OCI-LY7 (cell line): Measurements from ENCODE around the gene RIN2. TPM values are rescaled to one million over a fixed set of nuclear protein-coding genes. Genes with fewer than 3 reads are reported as not detected.
A peak's percentile ranks its signal among the peaks of the same experiment; 100 is the strongest.

Experiments
- BruUV-seq: library from RNA; stranded (reverse); fragments of 400-500 nt; replicated peaks from 2 replicates; lab custom pipeline; 2021; lab: Mats Ljungman, UMichigan
- CTCF ChIA-PET: fragments of 300-600 bp; sonication (Branson Sonifier 250); formaldehyde crosslinking; loops from one replicate; lab custom pipeline; 2022; ENCODE audit warnings: antibody characterized with exemption; ENCODE audit not compliant: unreplicated experiment; lab: Charles Lee
- POLR2A ChIA-PET: fragments of 300-600 bp; sonication (Branson Sonifier 250); formaldehyde crosslinking; loops from one replicate; lab custom pipeline; 2022; ENCODE audit warnings: antibody characterized with exemption; lab: Charles Lee
- DNase-seq: peaks from one replicate; pipeline ENCODE4 v3.0.0-alpha.2; 2015; ENCODE audit warnings: low spot score
- H2AFZ ChIP-seq: fragments of 200-600 bp; sonication (generic), shearing (Covaris generic); 2 replicates; pipeline ENCODE4 v1.6.1; 2014; ENCODE audit warnings: mild to moderate bottlenecking, antibody characterized with exemption, low read length, moderate library complexity
- H3K27ac ChIP-seq: fragments of 200-600 bp; sonication (generic); 2 replicates; pipeline ENCODE4 v1.5.1; 2014; ENCODE audit warnings: mixed run types, low read depth, mild to moderate bottlenecking, moderate library complexity, low read length, inconsistent platforms; ENCODE audit not compliant: poor library complexity, severe bottlenecking
- H3K36me3 ChIP-seq: fragments of 200-600 bp; sonication (generic); 2 replicates; pipeline ENCODE4 v1.6.1; 2014; ENCODE audit warnings: mild to moderate bottlenecking, antibody characterized with exemption, low read length, moderate library complexity, mixed read lengths; ENCODE audit not compliant: insufficient read depth
- H3K4me1 ChIP-seq: fragments of 200-600 bp; sonication (generic); 2 replicates; pipeline ENCODE4 v1.5.1; 2014; ENCODE audit warnings: mild to moderate bottlenecking, low read length; ENCODE audit not compliant: insufficient read depth, poor library complexity, severe bottlenecking
- H3K4me2 ChIP-seq: fragments of 200-600 bp; sonication (generic); 2 replicates; pipeline ENCODE4 v1.6.1; 2014; ENCODE audit warnings: mild to moderate bottlenecking, low read length
- H3K4me3 ChIP-seq: fragments of 200-600 bp; sonication (generic); 2 replicates; pipeline ENCODE4 v1.5.1; 2014; ENCODE audit warnings: mild to moderate bottlenecking, low read depth, low read length; ENCODE audit not compliant: poor library complexity, severe bottlenecking
- H3K79me2 ChIP-seq: fragments of 200-600 bp; sonication (generic); 2 replicates; pipeline ENCODE4 v1.6.1; 2016; ENCODE audit warnings: low read depth, mild to moderate bottlenecking, low read length, moderate library complexity, mixed read lengths; ENCODE audit not compliant: insufficient read depth
- H3K9me2 ChIP-seq: fragments of 200-600 bp; sonication (generic); 2 replicates; pipeline ENCODE4 v1.6.1; 2016; ENCODE audit warnings: mild to moderate bottlenecking, low read length, mixed read lengths; ENCODE audit not compliant: insufficient read depth
- H3K9me3 ChIP-seq: fragments of 200-600 bp; sonication (generic); 2 replicates; pipeline ENCODE4 v1.6.1; 2014; ENCODE audit warnings: mild to moderate bottlenecking, mixed run types, low read length, mixed read lengths
- H4K20me1 ChIP-seq: fragments of 200-600 bp; sonication (generic); 2 replicates; pipeline ENCODE4 v1.6.1; 2014; ENCODE audit warnings: mild to moderate bottlenecking, antibody characterized with exemption, low read length, moderate library complexity, mixed read lengths; ENCODE audit not compliant: insufficient read depth
- CTCF ChIP-seq: fragments of 200-600 bp; sonication (generic); conservative IDR thresholded peaks from 2 replicates; pipeline ENCODE4 v1.5.1; 2014; ENCODE audit warnings: mild to moderate bottlenecking, antibody characterized with exemption, low read length, moderate library complexity, mixed read lengths
- EZH2phosphoT487 ChIP-seq: fragments of 200-600 bp; sonication (generic); IDR thresholded peaks from 2 replicates; pipeline ENCODE4 v1.6.1; 2018; ENCODE audit warnings: low read depth, borderline replicate concordance, mild to moderate bottlenecking, mixed run types, antibody characterized with exemption, low read length, moderate library complexity, mixed read lengths
- intact Hi-C: fragments of 100-400 bp; cut with micrococcal nuclease; formaldehyde crosslinking; loops from one replicate; pipeline ENCODE4 v1.10.0; 2022; ENCODE audit not compliant: unreplicated experiment
- total RNA-seq, 2 experiments: library from RNA; depleted of rRNA in 1 of 2; stranded (reverse); fragments of >200 nt in 1 of 2; shearing (Covaris generic) in 1 of 2; gene quantifications; 2 replicates each; pipeline ENCODE4 v1.2.3, GENCODE V29; 2014 to 2022

RIN2 gene
- total RNA-seq, 2 experiments from 2014 or later = not detected

GRCh38 chr20:19784511-19785172 is 26.6 kb downstream of the RIN2 start:
- Histone ChIP-seq H2AFZ (no peak overlapping the region), H3K4me2 (no peak overlapping the region), H3K9me2 (no peaks in the 10 kb centered on the region), H4K20me1 (no peaks in the 10 kb centered on the region), H3K79me2 (no peaks in the 10 kb centered on the region), H3K4me1 (no peaks in the 10 kb centered on the region), H3K4me3 (no peak overlapping the region), H3K27ac (no peak overlapping the region), H3K9me3 (no peaks in the 10 kb centered on the region), H3K36me3 (no peaks in the 10 kb centered on the region)
- TF ChIP-seq EZH2phosphoT487 (no peak), CTCF (peak; percentile 85)
- ChIA-PET CTCF (interaction anchor here (0.6 to 1.5 kb wide), 2 partner anchors 22 to 211 kb away, joined by 3 to 4 read pairs; no protein-coding TSS in a partner anchor), POLR2A (interaction anchor here (0.6 to 1.6 kb wide), 2 partner anchors 195 to 214 kb away, joined by 5 to 6 read pairs; no protein-coding TSS in a partner anchor)
- BruUV-seq = no TSS peak
- intact Hi-C loops = loop anchor here (1.0 to 5.0 kb wide), 3 partner anchors 44 to 211 kb away; no protein-coding TSS in a partner anchor
- peak; percentile 59 for DNase-seq

GRCh38 chr20:19785173-19785982 is 27.3 kb downstream of the RIN2 start:
- H2AFZ ChIP-seq = no peak overlapping the region
- H4K20me1 ChIP-seq = no peaks in the 10 kb centered on the region
- no peak overlapping the region for H3K27ac ChIP-seq
- TF ChIP-seq CTCF = peak; percentile 43; the same call in 1 of the 2 replicates
- no peak for TF ChIP-seq EZH2phosphoT487
- H3K79me2 ChIP-seq = no peaks in the 10 kb centered on the region
- no peak overlapping the region for H3K4me2 ChIP-seq
- no peaks in the 10 kb centered on the region for H3K4me1 ChIP-seq
- no peak overlapping the region for H3K4me3 ChIP-seq
- no peaks in the 10 kb centered on the region for H3K9me2 ChIP-seq
- BruUV-seq = no TSS peak
- CTCF ChIA-PET = interaction anchor here (0.6 kb wide), 1 partner anchor 210 kb away, joined by 4 read pairs; no protein-coding TSS in a partner anchor
- DNase-seq = no peak
- POLR2A ChIA-PET = interaction anchor here (0.6 to 1.6 kb wide), 2 partner anchors 194 to 213 kb away, joined by 5 to 6 read pairs; no protein-coding TSS in a partner anchor
- intact Hi-C loops = loop anchor here (1.0 to 5.0 kb wide), 3 partner anchors 43 to 210 kb away; no protein-coding TSS in a partner anchor
- H3K9me3 ChIP-seq = no peaks in the 10 kb centered on the region
- H3K36me3 ChIP-seq = no peaks in the 10 kb centered on the region
